ENCODE measurements around the gene NOS2. TPM values are rescaled to one million over a fixed set of nuclear protein-coding genes. Genes with fewer than 3 reads are reported as not detected.
"Not testable (repeated sequence)": the region's sequence is repeated elsewhere in the genome, so short reads cannot be mapped to it uniquely, and the experiment has no call there.

Gene NOS2
- total RNA-seq = 0.33 TPM
- 0.21 TPM for polyA plus RNA-seq
- long read RNA-seq, donor 1 = 0 reads
- long read RNA-seq, donor 2 = 0 reads
- long read RNA-seq, donor 3 = 0 reads
- long read RNA-seq, donor 4 = 0 reads
- long read RNA-seq, donor 5 = 0 reads
- long read RNA-seq, donor 6 = 0 reads
- long read RNA-seq, donor 7 = 0 reads
- long read RNA-seq, donor 8 = 0 reads
- long read RNA-seq, donor 9 = 0 reads
- long read RNA-seq, donor 10 = 0 reads

- no peak within 1 kb of the TSS for H3K27ac ChIP-seq (ENCODE audit: low read depth in 1 of 2, low read length in 1 of 2)
- peaks cover 0 to 24% of the 10 kb centered on the region in 2 donors for H3K27me3 ChIP-seq (ENCODE audit: control insufficient read depth in 2 of 2, insufficient read depth in 1 of 2, low read length in 1 of 2)
- H3K4me1 ChIP-seq (ENCODE audit: control insufficient read depth in 2 of 2, insufficient read depth in 2 of 2, low read length in 2 of 2) = peaks cover 0 to under 1% of the 10 kb centered on the region in 2 donors
- DNase-seq (ENCODE audit: low read depth in 6 of 9, low spot score in 9 of 9) = no peak
- no peaks in the 10 kb centered on the region for H3K9me3 ChIP-seq (ENCODE audit: control insufficient read depth in 2 of 2, insufficient read depth in 1 of 2, low read length in 1 of 2)
- H3K36me3 ChIP-seq (ENCODE audit: control insufficient read depth in 2 of 2, insufficient read depth in 2 of 2, low read length in 1 of 2) = no peaks in the 10 kb centered on the region
- no peak within 1 kb of the TSS for H3K4me3 ChIP-seq (ENCODE audit: low read length in 2 of 2)
- 67% methylated on average over 1 of the region's 1 CpG for WGBS
Measured at GRCh38 chr17:27800522-27800921, at the start of gene NOS2. Gene NOS2, minus strand, starts transcription at chr17:27800529. Its CDS starts 1,720 bp downstream, at chr17:27798809.

- Histone ChIP-seq H3K27ac (ENCODE audit: low read depth in 1 of 2, low read length in 1 of 2) (no peak overlapping the region), H3K4me3 (ENCODE audit: low read length in 2 of 2) (no peak overlapping the region), H3K4me1 (ENCODE audit: control insufficient read depth in 2 of 2, insufficient read depth in 2 of 2, low read length in 2 of 2) (peaks cover 0 to 2% of the 10 kb centered on the region in 2 donors), H3K36me3 (ENCODE audit: control insufficient read depth in 2 of 2, insufficient read depth in 2 of 2, low read length in 1 of 2) (no peaks in the 10 kb centered on the region), H3K9me3 (ENCODE audit: control insufficient read depth in 2 of 2, insufficient read depth in 1 of 2, low read length in 1 of 2) (no peaks in the 10 kb centered on the region), H3K27me3 (ENCODE audit: control insufficient read depth in 2 of 2, insufficient read depth in 1 of 2, low read length in 1 of 2) (no peaks in the 10 kb centered on the region)
- no peak for DNase-seq (ENCODE audit: low read depth in 6 of 9, low spot score in 9 of 9)
- WGBS = 91% methylated on average over 9 of the region's 9 CpGs
Measured at GRCh38 chr17:27849474-27850185, 49.3 kb upstream of the NOS2 start.

- H3K36me3 ChIP-seq (ENCODE audit: control insufficient read depth in 2 of 2, insufficient read depth in 2 of 2, low read length in 1 of 2) = no peaks in the 10 kb centered on the region
- H3K27me3 ChIP-seq (ENCODE audit: control insufficient read depth in 2 of 2, insufficient read depth in 1 of 2, low read length in 1 of 2) = no peaks in the 10 kb centered on the region
- no peak overlapping the region for H3K4me3 ChIP-seq (ENCODE audit: low read length in 2 of 2)
- H3K9me3 ChIP-seq (ENCODE audit: control insufficient read depth in 2 of 2, insufficient read depth in 1 of 2, low read length in 1 of 2) = no peaks in the 10 kb centered on the region
- peaks cover 0 to 2% of the 10 kb centered on the region in 2 donors for H3K4me1 ChIP-seq (ENCODE audit: control insufficient read depth in 2 of 2, insufficient read depth in 2 of 2, low read length in 2 of 2)
- no peak overlapping the region for H3K27ac ChIP-seq (ENCODE audit: low read depth in 1 of 2, low read length in 1 of 2)
- 93% methylated on average over 3 of the region's 3 CpGs for WGBS
- DNase-seq (ENCODE audit: low read depth in 6 of 9, low spot score in 9 of 9) = no peak
Measured at GRCh38 chr17:27848931-27849330, 48.6 kb upstream of the NOS2 start.

GRCh38 chr17:27846808-27847307 lies 46.5 kb upstream of the NOS2 start:
- not testable (repeated sequence) for H3K9me3 ChIP-seq (ENCODE audit: control insufficient read depth in 2 of 2, insufficient read depth in 1 of 2, low read length in 1 of 2); H3K4me3 ChIP-seq (ENCODE audit: low read length in 2 of 2); H3K36me3 ChIP-seq (ENCODE audit: control insufficient read depth in 2 of 2, insufficient read depth in 2 of 2, low read length in 1 of 2); H3K27me3 ChIP-seq (ENCODE audit: control insufficient read depth in 2 of 2, insufficient read depth in 1 of 2, low read length in 1 of 2); DNase-seq (ENCODE audit: low read depth in 6 of 9, low spot score in 9 of 9); H3K4me1 ChIP-seq (ENCODE audit: control insufficient read depth in 2 of 2, insufficient read depth in 2 of 2, low read length in 2 of 2); H3K27ac ChIP-seq (ENCODE audit: low read depth in 1 of 2, low read length in 1 of 2)
- 87% methylated on average over 11 of the region's 11 CpGs for WGBS

- 20% methylated on average over 23 of the region's 23 CpGs for WGBS
- no peaks in the 10 kb centered on the region for H3K36me3 ChIP-seq (ENCODE audit: control insufficient read depth in 2 of 2, insufficient read depth in 2 of 2, low read length in 1 of 2)
- no peak overlapping the region for H3K27ac ChIP-seq (ENCODE audit: low read depth in 1 of 2, low read length in 1 of 2)
- peaks cover 0 to 2% of the 10 kb centered on the region in 2 donors for H3K4me1 ChIP-seq (ENCODE audit: control insufficient read depth in 2 of 2, insufficient read depth in 2 of 2, low read length in 2 of 2)
- peak; percentile 4 to 75 (median 23) for DNase-seq (ENCODE audit: low read depth in 6 of 9, low spot score in 9 of 9)
- no peaks in the 10 kb centered on the region for H3K9me3 ChIP-seq (ENCODE audit: control insufficient read depth in 2 of 2, insufficient read depth in 1 of 2, low read length in 1 of 2)
- H3K27me3 ChIP-seq (ENCODE audit: control insufficient read depth in 2 of 2, insufficient read depth in 1 of 2, low read length in 1 of 2) = no peaks in the 10 kb centered on the region
- peak overlapping the region in 1 of 2 donors; percentile 5 for H3K4me3 ChIP-seq (ENCODE audit: low read length in 2 of 2)
Measured at GRCh38 chr17:27846042-27846655, 45.8 kb upstream of the NOS2 start.

- 74% methylated on average over 13 of the region's 13 CpGs for WGBS
- Histone ChIP-seq H3K27me3 (ENCODE audit: control insufficient read depth in 2 of 2, insufficient read depth in 1 of 2, low read length in 1 of 2) (no peaks in the 10 kb centered on the region), H3K36me3 (ENCODE audit: control insufficient read depth in 2 of 2, insufficient read depth in 2 of 2, low read length in 1 of 2) (no peaks in the 10 kb centered on the region), H3K27ac (ENCODE audit: low read depth in 1 of 2, low read length in 1 of 2) (no peak overlapping the region), H3K4me3 (ENCODE audit: low read length in 2 of 2) (no peak overlapping the region), H3K4me1 (ENCODE audit: control insufficient read depth in 2 of 2, insufficient read depth in 2 of 2, low read length in 2 of 2) (peaks cover 0 to 2% of the 10 kb centered on the region in 2 donors), H3K9me3 (ENCODE audit: control insufficient read depth in 2 of 2, insufficient read depth in 1 of 2, low read length in 1 of 2) (no peaks in the 10 kb centered on the region)
- no peak for DNase-seq (ENCODE audit: low read depth in 6 of 9, low spot score in 9 of 9)
Measured at GRCh38 chr17:27845264-27846041, 45.1 kb upstream of the NOS2 start.

GRCh38 chr17:27840688-27841087 lies 40.4 kb upstream of the NOS2 start:
- DNase-seq (ENCODE audit: low read depth in 6 of 9, low spot score in 9 of 9) = no peak
- Histone ChIP-seq H3K27me3 (ENCODE audit: control insufficient read depth in 2 of 2, insufficient read depth in 1 of 2, low read length in 1 of 2) (no peaks in the 10 kb centered on the region), H3K4me3 (ENCODE audit: low read length in 2 of 2) (no peak overlapping the region), H3K4me1 (ENCODE audit: control insufficient read depth in 2 of 2, insufficient read depth in 2 of 2, low read length in 2 of 2) (no peaks in the 10 kb centered on the region), H3K36me3 (ENCODE audit: control insufficient read depth in 2 of 2, insufficient read depth in 2 of 2, low read length in 1 of 2) (no peaks in the 10 kb centered on the region), H3K9me3 (ENCODE audit: control insufficient read depth in 2 of 2, insufficient read depth in 1 of 2, low read length in 1 of 2) (no peaks in the 10 kb centered on the region), H3K27ac (ENCODE audit: low read depth in 1 of 2, low read length in 1 of 2) (no peak overlapping the region)
- WGBS = 97% methylated on average over 1 of the region's 1 CpG

GRCh38 chr17:27840406-27840678 lies 40.0 kb upstream of the NOS2 start:
- not testable (repeated sequence) for H3K27me3 ChIP-seq (ENCODE audit: control insufficient read depth in 2 of 2, insufficient read depth in 1 of 2, low read length in 1 of 2)
- no CpG with 5 or more reads among the region's 1 CpG for WGBS

More at GRCh38 chr17:27840406-27840678, 40.0 kb upstream of the NOS2 start:
- not testable (repeated sequence) for H3K4me3 ChIP-seq (ENCODE audit: low read length in 2 of 2); H3K9me3 ChIP-seq (ENCODE audit: control insufficient read depth in 2 of 2, insufficient read depth in 1 of 2, low read length in 1 of 2); DNase-seq (ENCODE audit: low read depth in 6 of 9, low spot score in 9 of 9); H3K4me1 ChIP-seq (ENCODE audit: control insufficient read depth in 2 of 2, insufficient read depth in 2 of 2, low read length in 2 of 2); H3K27ac ChIP-seq (ENCODE audit: low read depth in 1 of 2, low read length in 1 of 2); H3K36me3 ChIP-seq (ENCODE audit: control insufficient read depth in 2 of 2, insufficient read depth in 2 of 2, low read length in 1 of 2)
